OCI-LY3 (cell line): ENCODE results near the gene STK4.

Experiments used
- CTCF ChIP-seq: fragments of 200-600, 300-600 bp; sonication (generic); IDR thresholded peaks from 2 replicates; pipeline ENCODE4 v1.5.1; 2014; ENCODE audit warnings: antibody characterized with exemption, low read length, low read depth
- EZH2phosphoT487 ChIP-seq: fragments of 200-600 bp; shearing (Covaris generic); IDR thresholded peaks from 2 replicates; pipeline ENCODE4 v1.6.1; 2018; ENCODE audit warnings: antibody characterized with exemption, mixed run types, low read depth

- no peak for TF ChIP-seq CTCF
- TF ChIP-seq EZH2phosphoT487, result no peak
Measured at GRCh38 chr20:44946271-44946852, 19.9 kb upstream of the STK4 start.
